ENCODE measurements around the gene CIAPIN1. TPM values are rescaled to one million over a fixed set of nuclear protein-coding genes. Genes with fewer than 3 reads are reported as not detected.

The CIAPIN1 gene
- total and polyA plus RNA-seq, 2 of the 4 experiments (the other 2 are of a cell fraction) = 41.6 to 47.7 TPM

DNA sequence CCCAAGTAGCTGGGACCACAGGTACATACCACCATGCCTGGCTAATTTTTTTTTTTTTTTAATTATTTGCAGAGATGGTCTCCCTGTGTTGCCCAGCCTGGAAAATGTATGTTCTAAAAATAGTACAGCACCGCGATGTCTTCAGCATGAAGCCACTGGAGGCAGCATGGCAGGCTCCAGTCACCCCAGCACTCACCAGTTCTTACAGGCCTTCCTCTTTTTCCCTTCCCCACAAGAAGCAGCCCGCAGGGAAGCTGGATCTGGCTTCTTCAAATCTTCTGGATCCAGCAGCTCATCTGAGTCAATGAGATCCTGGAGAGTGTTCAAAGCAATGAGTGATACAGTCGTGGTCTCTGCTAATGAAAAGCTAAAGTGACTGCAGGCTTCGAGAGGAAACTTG is 16.2 kb downstream of the CIAPIN1 start:
- intact Hi-C loops (cut with micrococcal nuclease) = no loop called here
- in situ Hi-C loops (cut with MboI; ENCODE audit: low sequenced_read_pairs) = no loop called here
- dilution Hi-C loops (cut with HindIII; ENCODE audit: low sequenced_read_pairs, unreplicated experiment) = no loop called here
- Histone ChIP-seq H3K36me3 (ENCODE audit: control insufficient read depth, insufficient read depth, low read length) (peaks cover 58% of the 10 kb centered on the region), H4K20me1 (ENCODE audit: insufficient read depth, low read length) (no peaks in the 10 kb centered on the region), H3K4me1 (ENCODE audit: control insufficient read depth, insufficient read depth, low read length) (no peaks in the 10 kb centered on the region; the same call in 1 of the 2 replicates), H3K9ac (ENCODE audit: low read depth, low read length) (no peak overlapping the region), H2AFZ (replicated peaks; ENCODE audit: low read length, poor library complexity) (no peak overlapping the region), H3K4me2 (ENCODE audit: low read depth, low read length) (no peak overlapping the region), H3K14ac (replicated peaks; ENCODE audit: low read depth, low read length) (no peak overlapping the region), H4K91ac (ENCODE audit: insufficient read depth, low read depth, low read length) (no peak overlapping the region), H4K8ac (ENCODE audit: low read depth in 2 of 2, low read length in 2 of 2) (no peak overlapping the region), H3K4ac (ENCODE audit: low read depth, low read length) (no peak overlapping the region), H3K56ac (ENCODE audit: extremely low read depth, insufficient read depth, low read length) (no peak overlapping the region), H2BK20ac (ENCODE audit: low read depth, low read length) (no peak overlapping the region), H3K4me3 (ENCODE audit: insufficient read depth, low read depth, low read length) (no peak overlapping the region), H4K5ac (ENCODE audit: low read depth, low read length) (no peak overlapping the region), H2BK15ac (ENCODE audit: low read depth, low read length) (no peak overlapping the region), H3K18ac (ENCODE audit: low read depth, low read length) (no peak overlapping the region), H3K23ac (ENCODE audit: low read depth, low read length) (no peak overlapping the region), H3K9me3 (ENCODE audit: control insufficient read depth, insufficient read depth, low read length) (no peaks in the 10 kb centered on the region), H3K79me1 (ENCODE audit: low read depth in 1 of 2, low read length in 2 of 2) (0 out of 4 replicates have a peak, but pooled peaks cover 0 to 3% of the 10 kb centered on the region in 2 experiments), H3K27me3 (ENCODE audit: control insufficient read depth, insufficient read depth, low read length) (no peaks in the 10 kb centered on the region), H2BK120ac (ENCODE audit: low read depth, low read length) (no peak overlapping the region), H2AK5ac (ENCODE audit: low read depth, low read length) (no peak overlapping the region), H3K9me1 (ENCODE audit: insufficient read depth, low read length) (no peaks in the 10 kb centered on the region), H2BK5ac (ENCODE audit: low read depth, low read length, poor library complexity, severe bottlenecking) (no peak overlapping the region), H2AK9ac (replicated peaks; ENCODE audit: low read depth, low read length, poor library complexity) (no peak overlapping the region), H3K27ac (ENCODE audit: insufficient read depth, low read length) (no peak overlapping the region)
- POLR2A ChIA-PET (ENCODE audit: unreplicated experiment) = no interaction called here
- no peak for DNase-seq
- no TSS peak for BruUV-seq (replicated peaks)
- TF ChIP-seq, protein P1, sequence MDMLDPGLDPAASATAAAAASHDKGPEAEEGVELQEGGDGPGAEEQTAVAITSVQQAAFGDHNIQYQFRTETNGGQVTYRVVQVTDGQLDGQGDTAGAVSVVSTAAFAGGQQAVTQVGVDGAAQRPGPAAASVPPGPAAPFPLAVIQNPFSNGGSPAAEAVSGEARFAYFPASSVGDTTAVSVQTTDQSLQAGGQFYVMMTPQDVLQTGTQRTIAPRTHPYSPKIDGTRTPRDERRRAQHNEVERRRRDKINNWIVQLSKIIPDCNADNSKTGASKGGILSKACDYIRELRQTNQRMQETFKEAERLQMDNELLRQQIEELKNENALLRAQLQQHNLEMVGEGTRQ (IDR thresholded peaks at IDR 0.05; ENCODE audit: low read depth, low read length) = no peak
- TF ChIP-seq MAZ (IDR thresholded peaks at IDR 0.05; ENCODE audit: borderline replicate concordance, low read depth, low read length) (no peak), POLR2A (IDR thresholded peaks at IDR 0.05; ENCODE audit: low read depth, low read length) (no peak), RAD21 (IDR thresholded peaks at IDR 0.05; ENCODE audit: low read length) (no peak), NFE2L2 (IDR thresholded peaks at IDR 0.05; ENCODE audit: low read depth, low read length) (no peak), CHD1 (IDR thresholded peaks at IDR 0.05; ENCODE audit: low read depth, low read length) (no peak), CEBPB (IDR thresholded peaks at IDR 0.05; ENCODE audit: low read depth, low read length) (no peak), MXI1 (IDR thresholded peaks at IDR 0.05; ENCODE audit: borderline replicate concordance, low read depth, low read length) (no peak), BHLHE40 (IDR thresholded peaks at IDR 0.05; ENCODE audit: low read depth, low read length) (no peak), FOS (IDR thresholded peaks at IDR 0.05; ENCODE audit: low read depth, low read length) (no peak), MAFK (IDR thresholded peaks at IDR 0.05; ENCODE audit: low read depth, low read length) (no peak), RCOR1 (IDR thresholded peaks at IDR 0.05; ENCODE audit: insufficient replicate concordance, low read length) (no peak), SMC3 (IDR thresholded peaks at IDR 0.05; ENCODE audit: low read depth, low read length) (no peak), RFX5 (IDR thresholded peaks at IDR 0.05; ENCODE audit: low read depth, low read length) (no peak)
- TF ChIP-seq, protein P2, sequence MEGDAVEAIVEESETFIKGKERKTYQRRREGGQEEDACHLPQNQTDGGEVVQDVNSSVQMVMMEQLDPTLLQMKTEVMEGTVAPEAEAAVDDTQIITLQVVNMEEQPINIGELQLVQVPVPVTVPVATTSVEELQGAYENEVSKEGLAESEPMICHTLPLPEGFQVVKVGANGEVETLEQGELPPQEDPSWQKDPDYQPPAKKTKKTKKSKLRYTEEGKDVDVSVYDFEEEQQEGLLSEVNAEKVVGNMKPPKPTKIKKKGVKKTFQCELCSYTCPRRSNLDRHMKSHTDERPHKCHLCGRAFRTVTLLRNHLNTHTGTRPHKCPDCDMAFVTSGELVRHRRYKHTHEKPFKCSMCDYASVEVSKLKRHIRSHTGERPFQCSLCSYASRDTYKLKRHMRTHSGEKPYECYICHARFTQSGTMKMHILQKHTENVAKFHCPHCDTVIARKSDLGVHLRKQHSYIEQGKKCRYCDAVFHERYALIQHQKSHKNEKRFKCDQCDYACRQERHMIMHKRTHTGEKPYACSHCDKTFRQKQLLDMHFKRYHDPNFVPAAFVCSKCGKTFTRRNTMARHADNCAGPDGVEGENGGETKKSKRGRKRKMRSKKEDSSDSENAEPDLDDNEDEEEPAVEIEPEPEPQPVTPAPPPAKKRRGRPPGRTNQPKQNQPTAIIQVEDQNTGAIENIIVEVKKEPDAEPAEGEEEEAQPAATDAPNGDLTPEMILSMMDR (conservative IDR thresholded peaks at IDR 0.05; ENCODE audit: low read depth, low read length) = no peak
- TF ChIP-seq, protein P3, sequence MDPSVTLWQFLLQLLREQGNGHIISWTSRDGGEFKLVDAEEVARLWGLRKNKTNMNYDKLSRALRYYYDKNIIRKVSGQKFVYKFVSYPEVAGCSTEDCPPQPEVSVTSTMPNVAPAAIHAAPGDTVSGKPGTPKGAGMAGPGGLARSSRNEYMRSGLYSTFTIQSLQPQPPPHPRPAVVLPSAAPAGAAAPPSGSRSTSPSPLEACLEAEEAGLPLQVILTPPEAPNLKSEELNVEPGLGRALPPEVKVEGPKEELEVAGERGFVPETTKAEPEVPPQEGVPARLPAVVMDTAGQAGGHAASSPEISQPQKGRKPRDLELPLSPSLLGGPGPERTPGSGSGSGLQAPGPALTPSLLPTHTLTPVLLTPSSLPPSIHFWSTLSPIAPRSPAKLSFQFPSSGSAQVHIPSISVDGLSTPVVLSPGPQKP (IDR thresholded peaks at IDR 0.05; ENCODE audit: borderline replicate concordance, low read depth, low read length) = no peak
- WGBS, 2 experiments (ENCODE audit: extremely low coverage in 2 of 2, insufficient read length in 1 of 2) = 80% methylated on average over 1 of the region's 5 CpGs; no CpG with 5 or more reads in 1 of the 2 experiments
- ATAC-seq (ENCODE audit: low read depth) = no peak
- CTCF ChIA-PET = no interaction called here
